HepG2 (cell line): ENCODE results near the gene ARHGAP45. TPM values are rescaled to one million over a fixed set of nuclear protein-coding genes. Genes with fewer than 3 reads are reported as not detected.

Source experiments
- DMAP1 ChIP-seq: IDR thresholded peaks from 2 replicates; pipeline ENCODE4 v1.6.1; 2016
- HNF4G ChIP-seq, 2 experiments: sonication (generic) in 1 of 2; formaldehyde crosslinking in 1 of 2; IDR thresholded peaks; 2 replicates each; pipeline versions ENCODE4 v1.4.0 to v1.6.1; 2011 to 2020; ENCODE audit warnings: borderline replicate concordance in 2 of 2, low read depth in 2 of 2, mild to moderate bottlenecking in 2 of 2, low read length in 1 of 2, missing genetic modification reagents in 1 of 2, moderate library complexity in 1 of 2
- IRX3 ChIP-seq: sonication (generic); formaldehyde crosslinking; IDR thresholded peaks from 2 replicates; pipeline ENCODE4 v1.8.1; 2023; ENCODE audit warnings: mild to moderate bottlenecking, low read depth, missing genetic modification reagents, borderline replicate concordance
- MAX ChIP-seq: IDR thresholded peaks from 2 replicates; pipeline ENCODE4 v1.6.1; 2012; ENCODE audit warnings: inconsistent platforms
- MIER3 ChIP-seq: IDR thresholded peaks from 2 replicates; pipeline ENCODE4 v1.6.1; 2016; ENCODE audit warnings: missing compliant biosample characterization, borderline replicate concordance
- POLR2A ChIP-seq, 2 experiments: IDR thresholded peaks; 2 replicates each; pipeline ENCODE4 v1.6.1; 2011; ENCODE audit warnings: low read depth in 2 of 2, low read length in 2 of 2, mild to moderate bottlenecking in 1 of 2, moderate library complexity in 1 of 2; ENCODE audit not compliant: insufficient read depth in 1 of 2
- RBFOX2 ChIP-seq: fragments of 200-400 bp; formaldehyde crosslinking; IDR thresholded peaks from 2 replicates; pipeline ENCODE4 v1.6.1; 2017; ENCODE audit warnings: low read depth, mild to moderate bottlenecking, low read length
- THYN1 ChIP-seq: sonication (generic); formaldehyde crosslinking; IDR thresholded peaks from 2 replicates; pipeline ENCODE4 v1.8.1; 2023; ENCODE audit warnings: low read depth, mild to moderate bottlenecking, moderate library complexity, missing genetic modification reagents, borderline replicate concordance
- ZNF446 ChIP-seq: sonication (generic); formaldehyde crosslinking; IDR thresholded peaks from 2 replicates; pipeline ENCODE4 v1.5.0; 2020; ENCODE audit warnings: mild to moderate bottlenecking, missing genetic modification reagents
- ZNF629 ChIP-seq: sonication (generic); formaldehyde crosslinking; conservative IDR thresholded peaks from 2 replicates; pipeline ENCODE4 v1.5.0; 2020; ENCODE audit warnings: missing genetic modification reagents
- ZNF839 ChIP-seq: sonication (generic); formaldehyde crosslinking; IDR thresholded peaks from 2 replicates; pipeline ENCODE4 v1.4.0; 2020; ENCODE audit warnings: missing genetic modification reagents, mild to moderate bottlenecking, borderline replicate concordance
- polyA plus RNA-seq, 8 experiments: library from polyadenylated mRNA; depleted of rRNA in 3 of 8; stranded (reverse) in 7 of 8; unstranded in 1 of 8; fragments of >200 nt; fragmentation: Illumina TruSeq in 4 of 8; extraction: Trizol in 4 of 8; gene quantifications; 2 replicates each; pipeline versions ENCODE4 v1.2.1 to v1.2.3, GENCODE V29; 2011 to 2016; ENCODE audit warnings: low read depth in 4 of 8, missing spikeins in 1 of 8, mixed read lengths in 1 of 8; ENCODE audit not compliant: insufficient read depth in 1 of 8
- total RNA-seq, 5 experiments: library from RNA; depleted of rRNA; stranded (reverse); fragments of >200 nt; fragmentation: Illumina TruSeq; extraction: Trizol; gene quantifications; 2 replicates each; pipeline ENCODE4 v1.2.3, GENCODE V29; 2016; ENCODE audit warnings: low read depth in 1 of 5
- TF ChIP-seq, protein P1 (sequence below): sonication (generic); formaldehyde crosslinking; IDR thresholded peaks from 2 replicates; pipeline ENCODE4 v1.4.0; 2020; ENCODE audit warnings: low read depth, mild to moderate bottlenecking, missing genetic modification reagents
- TF ChIP-seq, protein P2 (sequence below): sonication (generic); formaldehyde crosslinking; IDR thresholded peaks from 2 replicates; pipeline ENCODE4 v1.4.0; 2020; ENCODE audit warnings: missing genetic modification reagents
- TF ChIP-seq, protein P3 (sequence below): sonication (generic); formaldehyde crosslinking; IDR thresholded peaks from 2 replicates; pipeline ENCODE4 v1.4.0; 2020; ENCODE audit warnings: missing genetic modification reagents, borderline replicate concordance

Gene ARHGAP45
- total and polyA plus RNA-seq, 2 of the 13 experiments (the other 11 are each of a cell fraction or from before 2014, with no cell fraction given): 0.84 to 32.0 TPM

DNA sequence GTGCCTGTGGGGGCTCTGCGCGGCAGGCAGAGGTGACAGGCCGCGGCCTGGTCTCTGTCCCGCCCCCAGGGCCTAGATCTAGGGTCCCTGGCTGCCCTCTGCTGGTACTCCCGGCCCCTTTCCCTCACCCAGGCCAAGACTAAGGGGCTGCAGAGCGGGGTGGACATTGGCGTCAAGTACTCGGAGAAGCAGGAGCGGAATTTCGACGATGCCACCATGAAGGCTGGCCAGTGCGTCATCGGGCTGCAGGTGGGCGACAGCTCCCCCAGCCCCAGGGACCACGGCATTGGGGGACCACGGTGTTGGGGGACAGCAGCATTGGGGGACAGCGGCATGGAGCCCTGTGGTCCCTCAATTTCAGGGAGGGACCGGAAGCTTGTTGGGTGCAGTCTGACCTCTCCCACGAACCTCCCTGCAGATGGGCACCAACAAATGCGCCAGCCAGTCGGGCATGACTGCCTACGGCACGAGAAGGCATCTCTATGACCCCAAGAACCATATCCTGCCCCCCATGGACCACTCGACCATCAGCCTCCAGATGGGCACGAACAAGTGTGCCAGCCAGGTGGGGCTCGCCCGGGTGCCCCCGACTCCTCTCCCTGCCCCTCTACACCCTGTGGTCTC, 30.9 kb upstream of the ARHGAP45 start (continued):
- no peak for TF ChIP-seq ZNF629 (CRISPR knock-in tag)
- no peak for TF ChIP-seq MAX
- no peak for TF ChIP-seq DMAP1 (CRISPR knock-in tag)
- TF ChIP-seq RBFOX2: 0 out of 2 replicates have a peak, but pooled peaks have one; percentile 32
- TF ChIP-seq, protein P1, sequence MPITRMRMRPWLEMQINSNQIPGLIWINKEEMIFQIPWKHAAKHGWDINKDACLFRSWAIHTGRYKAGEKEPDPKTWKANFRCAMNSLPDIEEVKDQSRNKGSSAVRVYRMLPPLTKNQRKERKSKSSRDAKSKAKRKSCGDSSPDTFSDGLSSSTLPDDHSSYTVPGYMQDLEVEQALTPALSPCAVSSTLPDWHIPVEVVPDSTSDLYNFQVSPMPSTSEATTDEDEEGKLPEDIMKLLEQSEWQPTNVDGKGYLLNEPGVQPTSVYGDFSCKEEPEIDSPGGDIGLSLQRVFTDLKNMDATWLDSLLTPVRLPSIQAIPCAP (CRISPR knock-in tag): no peak
- no peak for TF ChIP-seq THYN1 (CRISPR knock-in tag)
- TF ChIP-seq, protein P2, sequence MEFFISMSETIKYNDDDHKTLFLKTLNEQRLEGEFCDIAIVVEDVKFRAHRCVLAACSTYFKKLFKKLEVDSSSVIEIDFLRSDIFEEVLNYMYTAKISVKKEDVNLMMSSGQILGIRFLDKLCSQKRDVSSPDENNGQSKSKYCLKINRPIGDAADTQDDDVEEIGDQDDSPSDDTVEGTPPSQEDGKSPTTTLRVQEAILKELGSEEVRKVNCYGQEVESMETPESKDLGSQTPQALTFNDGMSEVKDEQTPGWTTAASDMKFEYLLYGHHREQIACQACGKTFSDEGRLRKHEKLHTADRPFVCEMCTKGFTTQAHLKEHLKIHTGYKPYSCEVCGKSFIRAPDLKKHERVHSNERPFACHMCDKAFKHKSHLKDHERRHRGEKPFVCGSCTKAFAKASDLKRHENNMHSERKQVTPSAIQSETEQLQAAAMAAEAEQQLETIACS (CRISPR knock-in tag): no peak
- TF ChIP-seq HNF4G (IDR thresholded peaks at IDR 0.05; ENCODE audit: borderline replicate concordance, low read depth, low read length): no peak
- TF ChIP-seq HNF4G (CRISPR knock-in tag; IDR thresholded peaks at IDR 0.05; ENCODE audit: borderline replicate concordance, low read depth): no peak
- peak in 1 of 2 experiments; percentile 29; a peak in 1 of 4 replicates for TF ChIP-seq POLR2A (IDR thresholded peaks at IDR 0.05; ENCODE audit: insufficient read depth in 1 of 2, low read depth in 2 of 2, low read length in 2 of 2)
- no peak for TF ChIP-seq ZNF446 (CRISPR knock-in tag)
- TF ChIP-seq IRX3 (CRISPR knock-in tag): no peak
- TF ChIP-seq, protein P3, sequence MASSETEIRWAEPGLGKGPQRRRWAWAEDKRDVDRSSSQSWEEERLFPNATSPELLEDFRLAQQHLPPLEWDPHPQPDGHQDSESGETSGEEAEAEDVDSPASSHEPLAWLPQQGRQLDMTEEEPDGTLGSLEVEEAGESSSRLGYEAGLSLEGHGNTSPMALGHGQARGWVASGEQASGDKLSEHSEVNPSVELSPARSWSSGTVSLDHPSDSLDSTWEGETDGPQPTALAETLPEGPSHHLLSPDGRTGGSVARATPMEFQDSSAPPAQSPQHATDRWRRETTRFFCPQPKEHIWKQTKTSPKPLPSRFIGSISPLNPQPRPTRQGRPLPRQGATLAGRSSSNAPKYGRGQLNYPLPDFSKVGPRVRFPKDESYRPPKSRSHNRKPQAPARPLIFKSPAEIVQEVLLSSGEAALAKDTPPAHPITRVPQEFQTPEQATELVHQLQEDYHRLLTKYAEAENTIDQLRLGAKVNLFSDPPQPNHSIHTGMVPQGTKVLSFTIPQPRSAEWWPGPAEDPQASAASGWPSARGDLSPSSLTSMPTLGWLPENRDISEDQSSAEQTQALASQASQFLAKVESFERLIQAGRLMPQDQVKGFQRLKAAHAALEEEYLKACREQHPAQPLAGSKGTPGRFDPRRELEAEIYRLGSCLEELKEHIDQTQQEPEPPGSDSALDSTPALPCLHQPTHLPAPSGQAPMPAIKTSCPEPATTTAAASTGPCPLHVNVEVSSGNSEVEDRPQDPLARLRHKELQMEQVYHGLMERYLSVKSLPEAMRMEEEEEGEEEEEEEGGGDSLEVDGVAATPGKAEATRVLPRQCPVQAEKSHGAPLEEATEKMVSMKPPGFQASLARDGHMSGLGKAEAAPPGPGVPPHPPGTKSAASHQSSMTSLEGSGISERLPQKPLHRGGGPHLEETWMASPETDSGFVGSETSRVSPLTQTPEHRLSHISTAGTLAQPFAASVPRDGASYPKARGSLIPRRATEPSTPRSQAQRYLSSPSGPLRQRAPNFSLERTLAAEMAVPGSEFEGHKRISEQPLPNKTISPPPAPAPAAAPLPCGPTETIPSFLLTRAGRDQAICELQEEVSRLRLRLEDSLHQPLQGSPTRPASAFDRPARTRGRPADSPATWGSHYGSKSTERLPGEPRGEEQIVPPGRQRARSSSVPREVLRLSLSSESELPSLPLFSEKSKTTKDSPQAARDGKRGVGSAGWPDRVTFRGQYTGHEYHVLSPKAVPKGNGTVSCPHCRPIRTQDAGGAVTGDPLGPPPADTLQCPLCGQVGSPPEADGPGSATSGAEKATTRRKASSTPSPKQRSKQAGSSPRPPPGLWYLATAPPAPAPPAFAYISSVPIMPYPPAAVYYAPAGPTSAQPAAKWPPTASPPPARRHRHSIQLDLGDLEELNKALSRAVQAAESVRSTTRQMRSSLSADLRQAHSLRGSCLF: no peak
- no peak for TF ChIP-seq ZNF839 (CRISPR knock-in tag)
- TF ChIP-seq MIER3: no peak
